K562 (cell line): Measurements from ENCODE around the gene PPP1R14C. TPM values are rescaled to one million over a fixed set of nuclear protein-coding genes. Genes with fewer than 3 reads are reported as not detected.

ENCODE experiments used
- ATAC-seq: fragments of 200-7000 bp; cut with Tn5 transposase; 3 replicates; pipeline ENCODE4 v1.9.1; 2020; ENCODE audit warnings: moderate library complexity
- BruUV-seq: library from RNA; stranded (reverse); fragments of 400-500 nt; replicated peaks from 2 replicates; lab custom pipeline; 2021; lab: Mats Ljungman, UMichigan
- CTCF ChIA-PET: fragments of 300-600 bp; formaldehyde crosslinking; extraction: SDS; loops from one replicate; lab custom pipeline; 2021; ENCODE audit warnings: low intra/inter-chr PET ratio; lab: Yijun Ruan, JAX
- POLR2A ChIA-PET: fragments of 300-600, 350-650 bp; sonication (Branson Sonifier 250); formaldehyde crosslinking; extraction: SDS; loops from one replicate; lab custom pipeline; 2021; ENCODE audit warnings: antibody characterized with exemption, inconsistent platforms; lab: Yijun Ruan, JAX
- DNase-seq, 4 experiments: peaks; one replicate each; pipeline versions ENCODE4 v3.0.0 to v3.0.0-alpha.2; 2011 to 2018; ENCODE audit warnings: low spot score in 3 of 4, mixed read lengths in 3 of 4; ENCODE audit errors: extremely low read depth in 1 of 4
- FAIRE-seq: peaks from 2 replicates; lab custom pipeline; 2011; peaks lifted over from hg19 to GRCh38; lab: Jason Lieb, UNC
- H2AFZ ChIP-seq: 2 replicates; pipeline ENCODE4 v1.6.0; 2011; ENCODE audit warnings: low read depth, low read length, control low read depth, inconsistent platforms
- H3K27ac ChIP-seq: fragments of 200-600 bp; 3 replicates; pipeline ENCODE4 v1.8.0; 2011; ENCODE audit warnings: low read depth, mild to moderate bottlenecking, control low read depth, inconsistent platforms, low read length, moderate library complexity, mixed read lengths; ENCODE audit errors: extremely low read depth
- H3K27me3 ChIP-seq, 2 experiments: fragments of 300-600 bp in 1 of 2; 2 replicates in 1 of 2; 3 replicates in 1 of 2; pipeline versions ENCODE4 v1.6.0 to v1.8.0; 2011; ENCODE audit warnings: inconsistent platforms in 2 of 2, low read length in 2 of 2, mild to moderate bottlenecking in 1 of 2, mixed read lengths in 1 of 2, moderate library complexity in 1 of 2; ENCODE audit not compliant: control insufficient read depth in 2 of 2, insufficient read depth in 2 of 2
- H3K36me3 ChIP-seq: fragments of 300-600 bp; 3 replicates; pipeline ENCODE4 v1.8.0; 2011; ENCODE audit warnings: mild to moderate bottlenecking, low read length, inconsistent platforms; ENCODE audit not compliant: control insufficient read depth, insufficient read depth
- H3K4me1 ChIP-seq, 2 experiments: fragments of 200-600 bp in 1 of 2; replicated peaks in 1 of 2; 2 replicates in 1 of 2; 3 replicates in 1 of 2; pipeline versions ENCODE4 v1.5.1 to v1.8.0; 2011; ENCODE audit warnings: inconsistent platforms in 2 of 2, low read length in 2 of 2, mild to moderate bottlenecking in 1 of 2, mixed read lengths in 1 of 2, moderate library complexity in 1 of 2; ENCODE audit not compliant: control insufficient read depth in 2 of 2, insufficient read depth in 2 of 2
- H3K4me2 ChIP-seq: 2 replicates; pipeline ENCODE4 v1.6.1; 2011; ENCODE audit warnings: low read length, control low read depth, inconsistent platforms, mixed read lengths; ENCODE audit not compliant: insufficient read depth
- H3K4me3 ChIP-seq: fragments of 200-600 bp; sonication (generic), shearing (Covaris generic); 2 replicates; pipeline ENCODE4 v1.5.1; 2016; ENCODE audit warnings: control low read depth, inconsistent platforms
- H3K79me2 ChIP-seq: fragments of 200-600 bp; 3 replicates; pipeline ENCODE4 v1.8.0; 2011; ENCODE audit warnings: low read length, inconsistent platforms; ENCODE audit not compliant: control insufficient read depth, insufficient read depth
- H3K9ac ChIP-seq, 2 experiments: 2 replicates each; pipeline versions ENCODE4 v1.6.0 to v1.6.1; 2011; ENCODE audit warnings: low read depth in 2 of 2, low read length in 2 of 2, control low read depth in 1 of 2, inconsistent platforms in 1 of 2, mild to moderate bottlenecking in 1 of 2, mixed read lengths in 1 of 2; ENCODE audit not compliant: insufficient read depth in 1 of 2
- H3K9me1 ChIP-seq: one replicate; pipeline ENCODE4 v1.6.0; 2011; ENCODE audit warnings: inconsistent platforms, mild to moderate bottlenecking, low read length, moderate library complexity; ENCODE audit not compliant: control insufficient read depth, insufficient read depth
- H3K9me3 ChIP-seq: replicated peaks from 2 replicates; pipeline ENCODE4 v1.5.1; 2011; ENCODE audit warnings: low read depth, low read length, inconsistent platforms; ENCODE audit not compliant: control insufficient read depth, insufficient read depth
- H4K20me1 ChIP-seq: replicated peaks from 2 replicates; pipeline ENCODE4 v1.6.1; 2011; ENCODE audit warnings: low read length, inconsistent platforms, mixed read lengths; ENCODE audit not compliant: control insufficient read depth, insufficient read depth
- BMI1 ChIP-seq: fragments of 150-350 bp; IDR thresholded peaks from 2 replicates; pipeline ENCODE4 v1.6.1; 2014; ENCODE audit warnings: low read length
- CEBPB ChIP-seq: fragments of 450-650 bp; IDR thresholded peaks from 2 replicates; pipeline ENCODE4 v1.6.1; 2016; ENCODE audit warnings: missing genetic modification characterization, missing compliant biosample characterization
- CXXC5 ChIP-seq: fragments of 250-450 bp; sonication (Bioruptor Pico); IDR thresholded peaks from 2 replicates; pipeline ENCODE4 v1.8.0; 2022; ENCODE audit warnings: inconsistent platforms, mild to moderate bottlenecking, moderate library complexity
- DNMT1 ChIP-seq: fragments of 450-650 bp; IDR thresholded peaks from 2 replicates; pipeline ENCODE4 v1.6.1; 2016; ENCODE audit warnings: antibody characterized with exemption, mild to moderate bottlenecking
- HDAC3 ChIP-seq: fragments of 450-650 bp; IDR thresholded peaks from 2 replicates; pipeline ENCODE4 v1.6.1; 2018; ENCODE audit warnings: borderline replicate concordance, mild to moderate bottlenecking, moderate library complexity; ENCODE audit not compliant: partially characterized antibody
- HMBOX1 ChIP-seq: sonication (generic); IDR thresholded peaks from 2 replicates; pipeline ENCODE4 v1.6.1; 2016
- MCM3 ChIP-seq: fragments of 450-650 bp; IDR thresholded peaks from 2 replicates; pipeline ENCODE4 v1.6.1; 2016
- PHF21A ChIP-seq: fragments of 450-650 bp; IDR thresholded peaks from 2 replicates; pipeline ENCODE4 v1.6.1; 2017; ENCODE audit warnings: low read depth, borderline replicate concordance
- SETDB1 ChIP-seq: IDR thresholded peaks from one replicate; pipeline ENCODE4 v1.6.1; 2012; ENCODE audit warnings: low read length, control low read depth, inconsistent platforms
- USF1 ChIP-seq: sonication (generic); formaldehyde crosslinking; IDR thresholded peaks from 2 replicates; pipeline ENCODE4 v1.9.0; 2022; ENCODE audit warnings: mild to moderate bottlenecking, missing genetic modification reagents
- ZC3H8 ChIP-seq: fragments of 450-650 bp; IDR thresholded peaks from 2 replicates; pipeline ENCODE4 v1.6.1; 2017
- ZNF280A ChIP-seq: fragments of 450-650 bp; IDR thresholded peaks from 2 replicates; pipeline ENCODE4 v1.6.1; 2018; ENCODE audit warnings: mild to moderate bottlenecking, low read depth; ENCODE audit not compliant: partially characterized antibody
- WGBS: fragments of 100-300 bp; shearing (Covaris generic); methylation state at CpG from one replicate; pipeline ENCODE4 v1.1.6; 2016; ENCODE audit warnings: low coverage, mixed read lengths; ENCODE audit not compliant: insufficient coverage; ENCODE audit errors: missing lambda C conversion rate; 5-methylcytosine and 5-hydroxymethylcytosine counted together
- in situ Hi-C: fragments of 300-500 bp; cut with MboI; formaldehyde crosslinking; loops from 4 replicates; pipeline ENCODE4 v1.15.0; 2018; ENCODE audit warnings: inconsistent platforms, mixed read lengths
- intact Hi-C: fragments of 100-400 bp; cut with micrococcal nuclease; formaldehyde crosslinking; loops from 2 replicates; pipeline ENCODE4 v1.14.2; 2022
- polyA plus RNA-seq, 8 experiments: library from polyadenylated mRNA; depleted of rRNA in 4 of 8; stranded (reverse) in 5 of 8; unstranded in 3 of 8; fragments of >200 nt; fragmentation: Nextera tagmentation in 2 of 8; fragmentation: Illumina TruSeq in 1 of 8; extraction: Ambion mirVana in 2 of 8; extraction: Trizol in 1 of 8; gene quantifications; 2 replicates each; pipeline versions ENCODE4 v1.2.1 to v1.2.3, GENCODE V29; 2011 to 2014; ENCODE audit warnings: inconsistent platforms in 1 of 8, missing spikeins in 1 of 8
- total RNA-seq, 7 experiments: library from RNA; depleted of rRNA in 6 of 7; stranded (reverse); fragments of >200 nt in 6 of 7; fragmentation: Illumina TruSeq in 2 of 7; extraction: Trizol in 2 of 7; gene quantifications; 2 replicates each; pipeline versions ENCODE4 v1.2.1 to v1.2.3, GENCODE V29; 2011 to 2021; ENCODE audit warnings: low replicate concordance in 1 of 7

The PPP1R14C gene
- total and polyA plus RNA-seq, 9 of the 15 experiments (the other 6 are each of a cell fraction or from before 2014, with no cell fraction given): 4.5 to 16.6 (median 11.9) TPM

GRCh38 chr6:150249261-150249660, 106.4 kb downstream of the PPP1R14C start:
- H4K20me1 ChIP-seq: no peaks in the 10 kb centered on the region
- no peak for FAIRE-seq
- POLR2A ChIA-PET: interaction anchor here (0.9 kb wide), 1 partner anchor 22 kb away, joined by 3 read pairs; no protein-coding TSS in a partner anchor
- 55% methylated on average over 2 of the region's 2 CpGs for WGBS
- no peaks in the 10 kb centered on the region for H3K27me3 ChIP-seq
- ATAC-seq: no peak
- in situ Hi-C loops (no loop called here), intact Hi-C loops (no loop called here)
- no peak overlapping the region for H3K4me3 ChIP-seq
- CTCF ChIA-PET: no interaction called here
- no peak overlapping the region for H2AFZ ChIP-seq
- TF ChIP-seq CXXC5 (CRISPR knock-in tag) (no peak), DNMT1 (no peak), ZNF280A (no peak), SETDB1 (no peak), MCM3 (no peak), PHF21A (no peak), CEBPB (tag) (no peak), ZC3H8 (no peak), USF1 (CRISPR knock-in tag) (no peak), HMBOX1 (no peak), HDAC3 (no peak), BMI1 (no peak)
- H3K9ac ChIP-seq: no peak overlapping the region
- H3K27ac ChIP-seq: no peak overlapping the region
- H3K79me2 ChIP-seq: no peaks in the 10 kb centered on the region
- H3K9me3 ChIP-seq: peaks cover 11% of the 10 kb centered on the region
- H3K36me3 ChIP-seq: no peaks in the 10 kb centered on the region; the same call in 1 of the 3 replicates
- peaks cover 15 to 40% of the 10 kb centered on the region in 2 experiments for H3K4me1 ChIP-seq
- no peaks in the 10 kb centered on the region for H3K9me1 ChIP-seq
- H3K4me2 ChIP-seq: no peak overlapping the region
- no TSS peak for BruUV-seq
- DNase-seq: no peak
